ENCODE results near the gene CISD3. TPM values are rescaled to one million over a fixed set of nuclear protein-coding genes. Genes with fewer than 3 reads are reported as not detected.
A peak's percentile ranks its signal among the peaks of the same experiment; 100 is the strongest.

The CISD3 gene
- total and polyA plus RNA-seq, 2 of the 8 experiments (the other 6 are each of a cell fraction or from before 2014, with no cell fraction given), result 9.4 to 11.1 TPM

DNA sequence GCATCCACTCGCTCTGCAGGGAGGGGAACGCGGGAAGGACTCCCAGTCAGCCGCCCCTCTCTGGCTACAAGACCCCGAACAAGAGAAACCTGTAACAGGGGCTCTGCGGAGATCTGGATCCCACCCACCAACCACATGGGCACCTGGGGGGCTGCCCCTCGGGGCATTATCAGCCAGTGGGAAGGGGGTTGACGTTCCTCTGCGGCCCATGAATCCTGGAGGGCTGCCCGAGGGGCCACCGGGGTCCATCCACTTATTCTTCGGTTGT, 19.8 kb downstream of the CISD3 start:
- Histone ChIP-seq H3K14ac (ENCODE audit: insufficient read length) (no peak overlapping the region), H4K20me1 (replicated peaks in 1 of 2; ENCODE audit: control insufficient read depth in 1 of 2, insufficient read depth in 2 of 2, low read length in 2 of 2) (peaks cover 14 to 17% of the 10 kb centered on the region in 2 experiments), H3K79me1 (ENCODE audit: low read depth, low read length) (peaks cover 5% of the 10 kb centered on the region), H3K23me2 (ENCODE audit: low read depth, low read length) (peaks cover 48% of the 10 kb centered on the region), H3K4me1 (replicated peaks in 1 of 4; ENCODE audit: control insufficient read depth in 3 of 4, insufficient read depth in 4 of 4, low read length in 3 of 4) (peaks cover 7 to 22% (median 14%) of the 10 kb centered on the region in 4 experiments), H3K56ac (replicated peaks; ENCODE audit: insufficient read length, low read depth, low read length) (peak overlapping the region; percentile 70), H3K9ac (replicated peaks in 1 of 4; ENCODE audit: extremely low read depth in 1 of 4, low read depth in 3 of 4, low read length in 3 of 4) (peak overlapping the region in 2 of 4 experiments; percentile 43 to 67; a peak in 3 of 7 replicates), H2AK5ac (ENCODE audit: low read depth, low read length) (no peak overlapping the region), H3K9me3 (ENCODE audit: insufficient read depth in 2 of 2, low read depth in 1 of 2, low read length in 1 of 2) (no peaks in the 10 kb centered on the region), H2BK5ac (ENCODE audit: low read depth, low read length) (no peak overlapping the region), H3K36me3 (ENCODE audit: control insufficient read depth in 2 of 4, insufficient read depth in 4 of 4, low read length in 3 of 4) (peaks cover 0 to 3% (median 0%) of the 10 kb centered on the region in 4 experiments; a peak in 2 of 8 replicates), H3K4me2 (ENCODE audit: insufficient read depth in 1 of 2, low read depth in 2 of 2, low read length in 2 of 2) (peak overlapping the region; percentile 89 to 91), H2BK20ac (ENCODE audit: low read length) (no peak overlapping the region), H4K8ac (ENCODE audit: extremely low read depth, insufficient read depth, low read length) (no peak overlapping the region), H3K4ac (replicated peaks; ENCODE audit: insufficient read length, low read depth, low read length) (no peak overlapping the region), H2BK12ac (ENCODE audit: low read depth, low read length) (no peak overlapping the region), H3K79me2 (ENCODE audit: control insufficient read depth in 1 of 2, insufficient read depth in 2 of 2, low read length in 2 of 2) (peaks cover 22 to 39% of the 10 kb centered on the region in 2 experiments), H3K27me3 (replicated peaks in 1 of 4; ENCODE audit: control insufficient read depth in 3 of 4, extremely low read depth in 1 of 4, insufficient read depth in 3 of 4, low read length in 3 of 4) (peaks cover 0 to 11% (median 5%) of the 10 kb centered on the region in 4 experiments; a peak in 5 of 7 replicates), H4K5ac (ENCODE audit: insufficient read length, low read depth, low read length) (no peak overlapping the region), H3K4me3 (ENCODE audit: extremely low read depth in 1 of 4, insufficient read depth in 2 of 4, low read depth in 3 of 4, low read length in 4 of 4) (peak overlapping the region; percentile 66 to 87 (median 84)), H3K18ac (ENCODE audit: extremely low read depth, low read length) (peak overlapping the region; percentile 51), H4K91ac (replicated peaks; ENCODE audit: insufficient read length, low read length) (no peak overlapping the region), H2BK120ac (replicated peaks; ENCODE audit: low read depth, low read length) (no peak overlapping the region), H2BK15ac (ENCODE audit: low read length) (no peak overlapping the region), H2AFZ (ENCODE audit: low read length) (no peak overlapping the region), H3K27ac (ENCODE audit: low read depth, low read length) (no peak overlapping the region), H3K23ac (ENCODE audit: insufficient read length) (no peak overlapping the region)
- peak; percentile 20 for TF ChIP-seq SAP30 (IDR thresholded peaks at IDR 0.05; ENCODE audit: insufficient read depth, insufficient replicate concordance, low read length)
- TF ChIP-seq ASH2L (IDR thresholded peaks at IDR 0.05; ENCODE audit: low read length), result peak; percentile 21
- TF ChIP-seq TAF1 (IDR thresholded peaks at IDR 0.05; ENCODE audit: low read depth, low read length), result no peak
- FAIRE-seq (no peak), DNase-seq (ENCODE audit: low read depth in 1 of 2, low spot score in 2 of 2) (no peak)
- WGBS, 2 experiments (ENCODE audit: extremely low coverage in 1 of 2, insufficient coverage in 1 of 2, insufficient read length in 1 of 2, insufficient replicate concordance in 2 of 2, low coverage in 1 of 2, low lambda C conversion rate in 2 of 2, missing lambda C conversion rate in 1 of 2), result 2% methylated on average over 12 of the region's 12 CpGs; no CpG with 5 or more reads in 1 of the 2 experiments
- ChIA-PET CTCF (ENCODE audit: partially characterized antibody) (interaction anchor here (0.6 to 0.9 kb wide), 2 partner anchors 33 to 707 kb away, joined by 3 read pairs; no protein-coding TSS in a partner anchor), POLR2A (ENCODE audit: partially characterized antibody) (interaction anchor here (0.8 to 2.7 kb wide), 7 partner anchors 13 to 104 kb away, joined by 3 to 19 read pairs (median 4); partner anchors contain the start of genes CISD3, MLLT6 and RPL23)

All from H1 (cell line).